GM12878 (cell line): ENCODE data around the gene FAM83D. TPM values are rescaled to one million over a fixed set of nuclear protein-coding genes. Genes with fewer than 3 reads are reported as not detected.
A peak's percentile ranks its signal among the peaks of the same experiment; 100 is the strongest.

Experiments
- ATAC-seq: fragments of 200-7000 bp; cut with Tn5 transposase; 3 replicates; pipeline ENCODE4 v1.9.1; 2020; ENCODE audit warnings: mild to moderate bottlenecking, moderate library complexity
- BruUV-seq: library from RNA; stranded (reverse); fragments of 400-500 nt; replicated peaks from 2 replicates; lab custom pipeline; 2021; lab: Mats Ljungman, UMichigan
- CTCF ChIA-PET: fragments of 300-600 bp; sonication (Branson Sonifier 250); formaldehyde crosslinking; extraction: SDS; loops from one replicate; lab custom pipeline; 2021; ENCODE audit warnings: inconsistent platforms; lab: Yijun Ruan, JAX
- POLR2A ChIA-PET: fragments of 350-600 bp; formaldehyde crosslinking; extraction: SDS; loops from one replicate; lab custom pipeline; 2021; ENCODE audit warnings: inconsistent platforms; lab: Charles Lee
- RAD21 ChIA-PET: fragments of 300-600 bp; sonication (Branson Sonifier 250); formaldehyde crosslinking; loops from one replicate; lab custom pipeline; 2023; ENCODE audit warnings: antibody characterized with exemption; ENCODE audit not compliant: unreplicated experiment; lab: Charles Lee
- SMC1A ChIA-PET: fragments of 300-600 bp; sonication (Branson Sonifier 250); formaldehyde crosslinking; loops from one replicate; lab custom pipeline; 2023; ENCODE audit not compliant: unreplicated experiment, uncharacterized antibody; lab: Charles Lee
- DNase-seq: peaks from one replicate; pipeline ENCODE4 v3.0.0-alpha.2; 2011; ENCODE audit warnings: low read depth, low spot score
- FAIRE-seq: peaks from 3 replicates; lab custom pipeline; 2011; peaks lifted over from hg19 to GRCh38; lab: Jason Lieb, UNC
- H2AFZ ChIP-seq: 2 replicates; pipeline ENCODE4 v1.6.0; 2011; ENCODE audit warnings: low read depth, low read length, control low read depth; ENCODE audit not compliant: control insufficient read depth
- H3K27ac ChIP-seq: 2 replicates; pipeline ENCODE4 v1.5.1; 2011; ENCODE audit warnings: control low read depth; ENCODE audit not compliant: control insufficient read depth, insufficient read depth
- H3K27me3 ChIP-seq, 2 experiments: replicated peaks in 1 of 2; 2 replicates each; pipeline versions ENCODE4 v1.6.0 to v1.6.1; 2011; ENCODE audit warnings: low read length in 1 of 2; ENCODE audit not compliant: control insufficient read depth in 2 of 2, insufficient read depth in 2 of 2
- H3K36me3 ChIP-seq, 2 experiments: 2 replicates each; pipeline ENCODE4 v1.5.1; 2011; ENCODE audit warnings: low read length in 1 of 2; ENCODE audit not compliant: control insufficient read depth in 2 of 2, insufficient read depth in 2 of 2
- H3K4me1 ChIP-seq: 2 replicates; pipeline ENCODE4 v1.6.1; 2011; ENCODE audit warnings: mild to moderate bottlenecking, low read length, moderate library complexity, mixed read lengths; ENCODE audit not compliant: control insufficient read depth, insufficient read depth
- H3K4me2 ChIP-seq: 2 replicates; pipeline ENCODE4 v1.6.0; 2011; ENCODE audit warnings: control low read depth; ENCODE audit not compliant: control insufficient read depth, insufficient read depth
- H3K4me3 ChIP-seq: fragments of 200-600 bp; sonication (generic); 2 replicates; pipeline ENCODE4 v1.5.1; 2016
- H3K79me2 ChIP-seq: 2 replicates; pipeline ENCODE4 v1.6.0; 2011; ENCODE audit warnings: low read length; ENCODE audit not compliant: control insufficient read depth, insufficient read depth
- H3K9ac ChIP-seq: 2 replicates; pipeline ENCODE4 v1.8.0; 2011; ENCODE audit warnings: low read length, control low read depth, mixed read lengths; ENCODE audit not compliant: control insufficient read depth, insufficient read depth
- H3K9me3 ChIP-seq: replicated peaks from 3 replicates; pipeline ENCODE4 v1.5.1; 2011; ENCODE audit warnings: mild to moderate bottlenecking, low read length; ENCODE audit not compliant: control insufficient read depth, insufficient read depth
- H4K20me1 ChIP-seq: 2 replicates; pipeline ENCODE4 v1.6.0; 2011; ENCODE audit not compliant: control insufficient read depth, insufficient read depth
- BHLHE40 ChIP-seq, 2 experiments: fragments of 450-650 bp in 1 of 2; IDR thresholded peaks; 2 replicates each; pipeline ENCODE4 v1.6.1; 2011 to 2017; ENCODE audit warnings: low read depth in 2 of 2, borderline replicate concordance in 1 of 2, improper control_type of control experiment in 1 of 2, low read length in 1 of 2, mild to moderate bottlenecking in 1 of 2
- CREB1 ChIP-seq: IDR thresholded peaks from 2 replicates; pipeline ENCODE4 v1.6.1; 2012; ENCODE audit warnings: low read depth, mild to moderate bottlenecking, inconsistent platforms
- E2F8 ChIP-seq: fragments of 450-650 bp; IDR thresholded peaks from 2 replicates; pipeline ENCODE4 v1.6.1; 2018; ENCODE audit warnings: mild to moderate bottlenecking, low read depth, moderate library complexity; ENCODE audit not compliant: partially characterized antibody
- FOXM1 ChIP-seq: IDR thresholded peaks from 2 replicates; pipeline ENCODE4 v1.6.1; 2012; ENCODE audit warnings: low read depth, mild to moderate bottlenecking, inconsistent platforms, low read length, moderate library complexity
- KLF5 ChIP-seq: fragments of 450-650 bp; IDR thresholded peaks from 2 replicates; pipeline ENCODE4 v1.6.1; 2014; ENCODE audit warnings: mild to moderate bottlenecking; ENCODE audit not compliant: partially characterized antibody
- MAX ChIP-seq: IDR thresholded peaks from 2 replicates; pipeline ENCODE4 v1.6.1; 2012; ENCODE audit warnings: low read depth, low read length, improper control_type of control experiment
- POLR2A ChIP-seq: IDR thresholded peaks from 2 replicates; pipeline ENCODE4 v1.6.1; 2011; ENCODE audit warnings: low read depth, mild to moderate bottlenecking, low read length
- SREBF1 ChIP-seq: IDR thresholded peaks from 2 replicates; pipeline ENCODE4 v1.6.1; 2012; ENCODE audit warnings: mild to moderate bottlenecking, low read length
- WGBS: methylation state at CpG from one replicate; pipeline ENCODE4 v1.1.6; 2016; ENCODE audit warnings: low lambda C conversion rate; ENCODE audit not compliant: insufficient replicate concordance, insufficient coverage; ENCODE audit errors: missing lambda C conversion rate; 5-methylcytosine and 5-hydroxymethylcytosine counted together
- in situ Hi-C: fragments of 300-500 bp; cut with MboI; formaldehyde crosslinking; loops from 9 replicates; pipeline ENCODE4 v1.14.3; 2018; ENCODE audit warnings: mixed read lengths
- intact Hi-C: fragments of 100-400 bp; cut with micrococcal nuclease; formaldehyde crosslinking; loops from one replicate; pipeline ENCODE4 v1.14.2; 2022; ENCODE audit not compliant: unreplicated experiment
- polyA plus RNA-seq, 11 experiments: library from polyadenylated mRNA; depleted of rRNA in 4 of 11; unstranded in 6 of 11; stranded (reverse) in 5 of 11; fragments of >200 nt; fragmentation: Nextera tagmentation in 4 of 11; fragmentation: Illumina TruSeq in 1 of 11; extraction: Ambion mirVana in 4 of 11; extraction: Trizol in 1 of 11; gene quantifications; 1 replicate in 1 of 11; 2 replicates in 10 of 11; pipeline versions ENCODE4 v1.2.1 to v1.2.3, GENCODE V29; 2011 to 2016; ENCODE audit warnings: inconsistent platforms in 2 of 11, missing spikeins in 2 of 11, low read depth in 1 of 11
- total RNA-seq, 4 experiments: library from RNA; depleted of rRNA in 3 of 4; stranded (reverse); fragments of >200 nt in 3 of 4; fragmentation: Illumina TruSeq in 1 of 4; extraction: Trizol in 1 of 4; gene quantifications; 2 replicates each; pipeline versions ENCODE4 v1.2.1 to v1.2.3, GENCODE V29; 2013 to 2021

Gene FAM83D
- total and polyA plus RNA-seq, 10 of the 15 experiments (the other 5 are each of a cell fraction or from before 2014, with no cell fraction given): 4.5 to 34.8 (median 19.2) TPM

- TF ChIP-seq KLF5: no peak
- TF ChIP-seq SREBF1: no peak
- no peak for TF ChIP-seq E2F8
- no peak for TF ChIP-seq CREB1
- no peak for TF ChIP-seq FOXM1
- TF ChIP-seq BHLHE40 (IDR thresholded peaks at IDR 0.05; ENCODE audit: borderline replicate concordance in 1 of 2, low read depth in 2 of 2, low read length in 1 of 2): no peak
These were observed 25.6 kb upstream of the FAM83D start (continued) for GRCh38 chr20:38900606-38901005.

GRCh38 chr20:38902601-38903000 lies 23.6 kb upstream of the FAM83D start:
- no peak for ATAC-seq
- CTCF ChIA-PET: interaction anchor here (1.8 kb wide), 1 partner anchor 10 kb away, joined by 8 read pairs; no protein-coding TSS in a partner anchor
- Histone ChIP-seq H3K27me3 (no peaks in the 10 kb centered on the region), H3K4me1 (no peaks in the 10 kb centered on the region), H3K4me2 (no peak overlapping the region), H3K27ac (no peak overlapping the region), H2AFZ (no peak overlapping the region), H3K36me3 (peaks cover 54 to 61% of the 10 kb centered on the region in 2 experiments), H3K79me2 (no peaks in the 10 kb centered on the region), H3K9ac (no peak overlapping the region), H4K20me1 (no peaks in the 10 kb centered on the region), H3K4me3 (no peak overlapping the region), H3K9me3 (no peaks in the 10 kb centered on the region; the same call in 2 of the 3 replicates)
- no peak for DNase-seq
- BruUV-seq: no TSS peak
- RAD21 ChIA-PET: no interaction called here
- peak; percentile 42; the same call in 1 of the 2 replicates for TF ChIP-seq POLR2A
- no peak for TF ChIP-seq MAX
- intact Hi-C loops (no loop called here), in situ Hi-C loops (no loop called here)
- POLR2A ChIA-PET: no interaction called here
- 96% methylated on average over 8 of the region's 8 CpGs for WGBS
- SMC1A ChIA-PET: no interaction called here
- no peak for FAIRE-seq
